ENCODE measurements around the gene BCAP31.

DNA sequence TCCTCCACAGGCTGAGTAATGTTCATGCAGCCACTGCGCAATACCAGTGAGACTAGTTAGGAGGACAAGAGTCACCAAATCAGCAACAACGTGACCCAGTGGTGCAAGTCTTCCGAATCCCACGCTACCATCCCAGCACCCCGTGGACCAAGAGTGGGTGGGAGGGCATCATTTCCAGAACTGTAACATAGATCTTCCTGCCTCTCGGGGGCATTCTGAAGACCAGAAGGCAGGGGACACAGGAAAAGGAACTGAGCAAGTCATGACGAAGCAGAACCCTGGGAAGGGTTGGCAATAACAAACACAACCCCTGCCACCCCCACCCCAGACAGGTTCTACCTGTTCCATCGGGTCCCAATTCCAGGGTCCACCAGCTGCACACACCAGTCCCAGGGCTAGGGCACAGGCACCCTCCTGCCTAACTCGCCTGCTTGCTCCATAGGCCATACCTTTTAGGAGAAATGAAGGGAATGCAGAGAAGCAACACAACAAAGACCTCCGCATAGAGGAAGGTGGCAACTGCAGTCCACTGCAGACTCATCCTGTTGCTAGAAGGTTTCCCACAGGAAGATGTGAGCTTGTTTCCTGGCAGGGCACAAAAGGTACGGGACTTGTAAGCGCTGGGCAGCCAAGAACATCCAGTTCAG lies 1.4 kb downstream of the BCAP31 start:
- TF ChIP-seq, protein P1, sequence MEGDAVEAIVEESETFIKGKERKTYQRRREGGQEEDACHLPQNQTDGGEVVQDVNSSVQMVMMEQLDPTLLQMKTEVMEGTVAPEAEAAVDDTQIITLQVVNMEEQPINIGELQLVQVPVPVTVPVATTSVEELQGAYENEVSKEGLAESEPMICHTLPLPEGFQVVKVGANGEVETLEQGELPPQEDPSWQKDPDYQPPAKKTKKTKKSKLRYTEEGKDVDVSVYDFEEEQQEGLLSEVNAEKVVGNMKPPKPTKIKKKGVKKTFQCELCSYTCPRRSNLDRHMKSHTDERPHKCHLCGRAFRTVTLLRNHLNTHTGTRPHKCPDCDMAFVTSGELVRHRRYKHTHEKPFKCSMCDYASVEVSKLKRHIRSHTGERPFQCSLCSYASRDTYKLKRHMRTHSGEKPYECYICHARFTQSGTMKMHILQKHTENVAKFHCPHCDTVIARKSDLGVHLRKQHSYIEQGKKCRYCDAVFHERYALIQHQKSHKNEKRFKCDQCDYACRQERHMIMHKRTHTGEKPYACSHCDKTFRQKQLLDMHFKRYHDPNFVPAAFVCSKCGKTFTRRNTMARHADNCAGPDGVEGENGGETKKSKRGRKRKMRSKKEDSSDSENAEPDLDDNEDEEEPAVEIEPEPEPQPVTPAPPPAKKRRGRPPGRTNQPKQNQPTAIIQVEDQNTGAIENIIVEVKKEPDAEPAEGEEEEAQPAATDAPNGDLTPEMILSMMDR (IDR thresholded peaks at IDR 0.05; ENCODE audit: insufficient read depth, low read length): no peak
- TF ChIP-seq GABPA (IDR thresholded peaks at IDR 0.05; ENCODE audit: low read depth): no peak
- TF ChIP-seq POLR2AphosphoS5 (IDR thresholded peaks at IDR 0.05; ENCODE audit: low read depth): no peak
- TF ChIP-seq, protein P2, sequence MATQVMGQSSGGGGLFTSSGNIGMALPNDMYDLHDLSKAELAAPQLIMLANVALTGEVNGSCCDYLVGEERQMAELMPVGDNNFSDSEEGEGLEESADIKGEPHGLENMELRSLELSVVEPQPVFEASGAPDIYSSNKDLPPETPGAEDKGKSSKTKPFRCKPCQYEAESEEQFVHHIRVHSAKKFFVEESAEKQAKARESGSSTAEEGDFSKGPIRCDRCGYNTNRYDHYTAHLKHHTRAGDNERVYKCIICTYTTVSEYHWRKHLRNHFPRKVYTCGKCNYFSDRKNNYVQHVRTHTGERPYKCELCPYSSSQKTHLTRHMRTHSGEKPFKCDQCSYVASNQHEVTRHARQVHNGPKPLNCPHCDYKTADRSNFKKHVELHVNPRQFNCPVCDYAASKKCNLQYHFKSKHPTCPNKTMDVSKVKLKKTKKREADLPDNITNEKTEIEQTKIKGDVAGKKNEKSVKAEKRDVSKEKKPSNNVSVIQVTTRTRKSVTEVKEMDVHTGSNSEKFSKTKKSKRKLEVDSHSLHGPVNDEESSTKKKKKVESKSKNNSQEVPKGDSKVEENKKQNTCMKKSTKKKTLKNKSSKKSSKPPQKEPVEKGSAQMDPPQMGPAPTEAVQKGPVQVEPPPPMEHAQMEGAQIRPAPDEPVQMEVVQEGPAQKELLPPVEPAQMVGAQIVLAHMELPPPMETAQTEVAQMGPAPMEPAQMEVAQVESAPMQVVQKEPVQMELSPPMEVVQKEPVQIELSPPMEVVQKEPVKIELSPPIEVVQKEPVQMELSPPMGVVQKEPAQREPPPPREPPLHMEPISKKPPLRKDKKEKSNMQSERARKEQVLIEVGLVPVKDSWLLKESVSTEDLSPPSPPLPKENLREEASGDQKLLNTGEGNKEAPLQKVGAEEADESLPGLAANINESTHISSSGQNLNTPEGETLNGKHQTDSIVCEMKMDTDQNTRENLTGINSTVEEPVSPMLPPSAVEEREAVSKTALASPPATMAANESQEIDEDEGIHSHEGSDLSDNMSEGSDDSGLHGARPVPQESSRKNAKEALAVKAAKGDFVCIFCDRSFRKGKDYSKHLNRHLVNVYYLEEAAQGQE (IDR thresholded peaks at IDR 0.05; ENCODE audit: insufficient replicate concordance, low read depth): no peak

Measured in HL-60 (cell line).